ENCODE measurements around the gene SLC48A1.

SLC48A1 gene

DNA sequence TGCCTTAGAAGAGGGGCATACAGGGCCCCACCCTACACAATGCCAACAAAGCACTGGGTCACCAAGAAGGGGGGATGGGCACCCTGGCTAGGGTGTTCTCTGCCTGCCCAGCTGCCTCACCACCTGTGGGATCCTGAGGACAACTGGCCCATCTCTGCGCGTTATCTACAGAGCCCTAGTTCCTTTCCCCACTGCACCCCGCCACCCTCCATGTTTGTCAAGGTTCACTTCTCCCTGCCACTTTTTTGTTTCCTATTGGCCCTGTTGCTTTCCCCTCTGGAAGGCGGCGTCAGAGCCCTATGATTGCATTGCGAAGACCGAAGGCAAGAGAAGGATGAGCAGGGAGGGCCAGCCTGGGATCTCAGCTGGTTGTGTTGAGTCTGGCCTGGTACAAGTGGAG lies 1.6 kb downstream of the SLC48A1 start:
- no peak for TF ChIP-seq CTCF (IDR thresholded peaks at IDR 0.05; ENCODE audit: low read depth, low read length, missing control alignments)
- H3K27me3 ChIP-seq (replicated peaks), result no peaks in the 10 kb centered on the region
- H3K27ac ChIP-seq, result no peak overlapping the region
- no peaks in the 10 kb centered on the region for H3K36me3 ChIP-seq (replicated peaks)
- H3K4me3 ChIP-seq (ENCODE audit: low read depth, low read length), result no peak overlapping the region
- no peak for DNase-seq
- in situ Hi-C loops (cut with HindIII; ENCODE audit: low pct_ligation_motif_present, low sequenced_read_pairs), result no loop called here

GRCh38 chr12:47775100-47775911 lies 2.3 kb downstream of the SLC48A1 start:
- in situ Hi-C loops (cut with HindIII; ENCODE audit: low pct_ligation_motif_present, low sequenced_read_pairs), result no loop called here
- Histone ChIP-seq H3K36me3 (replicated peaks) (no peaks in the 10 kb centered on the region), H3K27me3 (replicated peaks) (no peaks in the 10 kb centered on the region), H3K27ac (no peak overlapping the region), H3K4me3 (ENCODE audit: low read depth, low read length) (no peak overlapping the region)
- no peak for DNase-seq
- TF ChIP-seq CTCF (IDR thresholded peaks at IDR 0.05; ENCODE audit: low read depth, low read length, missing control alignments), result no peak

GRCh38 chr12:47776471-47777143 lies 3.6 kb downstream of the SLC48A1 start:
- DNase-seq, result no peak
- in situ Hi-C loops (cut with HindIII; ENCODE audit: low pct_ligation_motif_present, low sequenced_read_pairs), result no loop called here
- H3K36me3 ChIP-seq (replicated peaks), result peaks cover 3% of the 10 kb centered on the region
- H3K27ac ChIP-seq, result no peak overlapping the region
- no peaks in the 10 kb centered on the region for H3K27me3 ChIP-seq (replicated peaks)
- TF ChIP-seq CTCF (IDR thresholded peaks at IDR 0.05; ENCODE audit: low read depth, low read length, missing control alignments), result no peak
- no peak overlapping the region for H3K4me3 ChIP-seq (ENCODE audit: low read depth, low read length)

DNA sequence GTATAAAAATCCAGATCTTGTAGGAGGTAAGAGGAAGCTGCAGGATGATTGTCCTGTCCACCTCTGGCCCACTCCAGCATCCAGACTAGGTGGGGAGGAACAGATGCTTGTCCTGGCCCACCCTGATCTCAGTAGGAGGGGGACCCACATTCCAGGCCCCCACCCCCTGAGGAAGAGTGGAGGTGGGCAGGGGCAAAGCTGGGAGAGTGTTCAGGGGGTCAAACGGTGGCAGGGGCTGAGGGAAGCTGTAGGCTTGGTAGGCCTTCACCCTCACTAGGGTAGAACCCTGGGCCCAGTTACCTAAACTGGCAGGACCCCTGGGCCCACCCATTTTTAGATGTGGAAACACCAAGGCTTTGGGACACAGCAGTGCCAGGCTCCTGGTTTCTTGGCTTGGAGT lies 4.1 kb downstream of the SLC48A1 start:
- TF ChIP-seq CTCF (IDR thresholded peaks at IDR 0.05; ENCODE audit: low read depth, low read length, missing control alignments), result no peak
- Histone ChIP-seq H3K27me3 (replicated peaks) (no peaks in the 10 kb centered on the region), H3K36me3 (replicated peaks) (peaks cover 9% of the 10 kb centered on the region), H3K4me3 (ENCODE audit: low read depth, low read length) (no peak overlapping the region), H3K27ac (no peak overlapping the region)
- in situ Hi-C loops (cut with HindIII; ENCODE audit: low pct_ligation_motif_present, low sequenced_read_pairs), result no loop called here
- no peak for DNase-seq

- no peak overlapping the region for H3K4me3 ChIP-seq (ENCODE audit: low read depth, low read length)
- H3K27me3 ChIP-seq (replicated peaks), result no peaks in the 10 kb centered on the region
- no peak for TF ChIP-seq CTCF (IDR thresholded peaks at IDR 0.05; ENCODE audit: low read depth, low read length, missing control alignments)
- H3K36me3 ChIP-seq (replicated peaks), result peaks cover 15% of the 10 kb centered on the region
- in situ Hi-C loops (cut with HindIII; ENCODE audit: low pct_ligation_motif_present, low sequenced_read_pairs), result no loop called here
- no peak for DNase-seq
- no peak overlapping the region for H3K27ac ChIP-seq
Observed at GRCh38 chr12:47777741-47778558, 4.9 kb downstream of the SLC48A1 start.

Data from brain microvascular endothelial cell (primary cell).